Upper lobe of right lung (tissue), 1 donor: ENCODE data around the gene TMEM117. TPM values are rescaled to one million over a fixed set of nuclear protein-coding genes. Genes with fewer than 3 reads are reported as not detected.

Experiments used
- total RNA-seq: library from RNA; stranded (reverse); fragmentation: NEBNext Ultra II Directional; extraction: Animal tissue kit (Norgen Biotek cat#: 25700); gene quantifications from one replicate; pipeline ENCODE4 v1.2.1, GENCODE V29; 2021
- donor health status: DM: no; HTN: yes; CAD: no; lungs with severe emphysema.

Gene TMEM117
- total RNA-seq, 1 donor from 2014 or later = 4.6 TPM

Other genes with a start within 250 kb of the TMEM117 start
- gene PUS7L, start 77.3 kb upstream of the TMEM117 start, total RNA-seq = 11.7 TPM
- gene IRAK4, start 77.1 kb upstream of the TMEM117 start, total RNA-seq = 18.4 TPM
- 52.1 TPM for gene TWF1, start 29.8 kb upstream of the TMEM117 start, total RNA-seq